HepG2 (cell line): Measurements from ENCODE around the gene FHL3. TPM values are rescaled to one million over a fixed set of nuclear protein-coding genes. Genes with fewer than 3 reads are reported as not detected.

Experiments
- ATAC-seq: fragments of 200-7000 bp; cut with Tn5 transposase; 3 replicates; pipeline ENCODE4 v1.9.1; 2020; ENCODE audit warnings: mild to moderate bottlenecking, moderate library complexity
- BruUV-seq: library from RNA; stranded (reverse); fragments of 400-500 nt; replicated peaks from 2 replicates; lab custom pipeline; 2021; lab: Mats Ljungman, UMichigan
- CTCF ChIA-PET: fragments of 300-600 bp; formaldehyde crosslinking; extraction: SDS; loops from one replicate; lab custom pipeline; 2021; ENCODE audit warnings: low total read pairs, inconsistent platforms, low intra/inter-chr PET ratio; lab: Yijun Ruan, JAX
- POLR2A ChIA-PET: fragments of 350-600 bp; sonication (Branson Sonifier 250); formaldehyde crosslinking; loops from one replicate; lab custom pipeline; 2020; ENCODE audit warnings: antibody characterized with exemption, inconsistent platforms; lab: Yijun Ruan, JAX
- DNase-seq: peaks from one replicate; pipeline ENCODE4 v3.0.0-alpha.2; 2015; ENCODE audit warnings: low spot score
- FAIRE-seq: peaks from 3 replicates; lab custom pipeline; 2011; peaks lifted over from hg19 to GRCh38; lab: Jason Lieb, UNC
- H2AFZ ChIP-seq: one replicate; pipeline ENCODE4 v1.6.1; 2011; ENCODE audit warnings: low read length, inconsistent platforms
- H3K27ac ChIP-seq: fragments of 300-600 bp; 3 replicates; pipeline ENCODE4 v1.8.0; 2011; ENCODE audit warnings: mixed run types, mild to moderate bottlenecking, mixed read lengths, low read length, inconsistent platforms; ENCODE audit not compliant: insufficient read depth; ENCODE audit errors: extremely low read length
- H3K27me3 ChIP-seq, 2 experiments: fragments of 200-600 bp in 1 of 2; 2 replicates in 1 of 2; 3 replicates in 1 of 2; pipeline versions ENCODE4 v1.6.0 to v1.8.0; 2011; ENCODE audit warnings: low read length in 2 of 2, mild to moderate bottlenecking in 2 of 2, moderate library complexity in 2 of 2, inconsistent platforms in 1 of 2; ENCODE audit not compliant: insufficient read depth in 2 of 2, control insufficient read depth in 1 of 2
- H3K36me3 ChIP-seq, 2 experiments: fragments of 200-600 bp in 1 of 2; replicated peaks in 1 of 2; 2 replicates in 1 of 2; 3 replicates in 1 of 2; pipeline versions ENCODE4 v1.5.1 to v1.8.0; 2011; ENCODE audit warnings: low read length in 2 of 2, inconsistent platforms in 1 of 2; ENCODE audit not compliant: insufficient read depth in 2 of 2, control insufficient read depth in 1 of 2
- H3K4me1 ChIP-seq: 2 replicates; pipeline ENCODE4 v1.5.1; 2012; ENCODE audit warnings: low read length, inconsistent platforms; ENCODE audit not compliant: insufficient read depth
- H3K4me2 ChIP-seq: 2 replicates; pipeline ENCODE4 v1.6.0; 2011; ENCODE audit warnings: low read depth, low read length, inconsistent platforms
- H3K4me3 ChIP-seq, 3 experiments: fragments of 200-600 bp in 1 of 3; sonication (generic), shearing (Covaris generic) in 1 of 3; replicated peaks in 1 of 3; 2 replicates each; pipeline ENCODE4 v1.5.1; 2011 to 2016; ENCODE audit warnings: low read length in 3 of 3, inconsistent platforms in 2 of 3, low read depth in 2 of 3, mild to moderate bottlenecking in 2 of 3, control low read depth in 1 of 3, mixed read lengths in 1 of 3; ENCODE audit not compliant: insufficient read depth in 1 of 3
- H3K79me2 ChIP-seq: one replicate; pipeline ENCODE4 v1.6.1; 2011; ENCODE audit warnings: low read length, inconsistent platforms; ENCODE audit not compliant: insufficient read depth
- H3K9ac ChIP-seq: 2 replicates; pipeline ENCODE4 v1.6.0; 2011; ENCODE audit warnings: mild to moderate bottlenecking, low read depth, low read length, inconsistent platforms; ENCODE audit not compliant: insufficient read depth
- H3K9me3 ChIP-seq: 2 replicates; pipeline ENCODE4 v1.5.1; 2012; ENCODE audit warnings: mild to moderate bottlenecking, low read length
- H4K20me1 ChIP-seq: 2 replicates; pipeline ENCODE4 v1.6.0; 2011; ENCODE audit warnings: inconsistent platforms, mild to moderate bottlenecking, low read length, moderate library complexity; ENCODE audit not compliant: insufficient read depth
- EZH2 ChIP-seq: conservative IDR thresholded peaks from 2 replicates; pipeline ENCODE4 v1.6.1; 2012; ENCODE audit warnings: mild to moderate bottlenecking, low read depth, low read length, moderate library complexity
- FOXO4 ChIP-seq: sonication (generic); formaldehyde crosslinking; conservative IDR thresholded peaks from 2 replicates; pipeline ENCODE4 v1.8.1; 2023; ENCODE audit warnings: missing genetic modification reagents
- HNF1A ChIP-seq, 2 experiments: sonication (generic) in 1 of 2; formaldehyde crosslinking in 1 of 2; IDR thresholded peaks; 2 replicates each; pipeline versions ENCODE4 v1.4.0 to v1.6.1; 2016 to 2020; ENCODE audit warnings: borderline replicate concordance in 1 of 2, low read depth in 1 of 2, mild to moderate bottlenecking in 1 of 2, missing genetic modification reagents in 1 of 2
- MZF1 ChIP-seq: sonication (generic); formaldehyde crosslinking; IDR thresholded peaks from 2 replicates; pipeline ENCODE4 v1.8.1; 2023; ENCODE audit warnings: mild to moderate bottlenecking, missing genetic modification reagents, borderline replicate concordance
- NFE2 ChIP-seq: sonication (generic); formaldehyde crosslinking; IDR thresholded peaks from 2 replicates; pipeline ENCODE4 v1.4.0; 2020; ENCODE audit warnings: missing genetic modification reagents
- NFIC ChIP-seq: IDR thresholded peaks from 2 replicates; pipeline ENCODE4 v1.6.1; 2012; ENCODE audit warnings: mild to moderate bottlenecking, low read length, inconsistent platforms
- PHF21A ChIP-seq: sonication (generic); formaldehyde crosslinking; IDR thresholded peaks from 2 replicates; pipeline ENCODE4 v1.5.0; 2020; ENCODE audit warnings: mild to moderate bottlenecking, missing genetic modification reagents
- RBM39 ChIP-seq: fragments of 200-400 bp; formaldehyde crosslinking; IDR thresholded peaks from one replicate; pipeline ENCODE4 v1.6.1; 2018; ENCODE audit warnings: antibody characterized with exemption, mild to moderate bottlenecking, low read depth, low read length; ENCODE audit not compliant: poor library complexity, severe bottlenecking
- SPEN ChIP-seq: sonication (generic); formaldehyde crosslinking; IDR thresholded peaks from 2 replicates; pipeline ENCODE4 v1.5.1; 2020; ENCODE audit warnings: low read depth, mild to moderate bottlenecking, missing genetic modification reagents
- SRF ChIP-seq: IDR thresholded peaks from 2 replicates; pipeline ENCODE4 v1.6.1; 2011; ENCODE audit warnings: mild to moderate bottlenecking, low read depth, low read length, moderate library complexity
- SSRP1 ChIP-seq: IDR thresholded peaks from 2 replicates; pipeline ENCODE4 v1.6.1; 2016; ENCODE audit warnings: control low read depth
- ZBTB38 ChIP-seq: sonication (generic); formaldehyde crosslinking; IDR thresholded peaks from 2 replicates; pipeline ENCODE4 v1.5.1; 2020; ENCODE audit warnings: mild to moderate bottlenecking, missing genetic modification reagents
- ZFP91 ChIP-seq: sonication (generic); formaldehyde crosslinking; IDR thresholded peaks from 2 replicates; pipeline ENCODE4 v1.9.0; 2022; ENCODE audit warnings: missing genetic modification reagents, mild to moderate bottlenecking, borderline replicate concordance
- ZNF558 ChIP-seq: sonication (generic); formaldehyde crosslinking; IDR thresholded peaks from 2 replicates; pipeline ENCODE4 v1.9.0; 2022; ENCODE audit warnings: mild to moderate bottlenecking, missing genetic modification reagents, borderline replicate concordance
- ZNF589 ChIP-seq: sonication (generic); formaldehyde crosslinking; conservative IDR thresholded peaks from 2 replicates; pipeline ENCODE4 v1.8.0; 2022; ENCODE audit warnings: mild to moderate bottlenecking, moderate library complexity, missing genetic modification reagents
- WGBS: methylation state at CpG from one replicate; pipeline ENCODE4 v1.1.6; 2017; ENCODE audit warnings: low lambda C conversion rate; 5-methylcytosine and 5-hydroxymethylcytosine counted together
- in situ Hi-C: cut with HindIII; loops from 2 replicates; pipeline ENCODE4 v1.10.0; 2017; ENCODE audit warnings: low pct_unique_long_range_greater_than_20kb; ENCODE audit not compliant: extremely low pct_ligation_motif_present
- intact Hi-C: fragments of 100-400 bp; cut with micrococcal nuclease; formaldehyde crosslinking; loops from one replicate; pipeline ENCODE4 v1.10.0; 2022; ENCODE audit not compliant: unreplicated experiment
- polyA plus RNA-seq, 8 experiments: library from polyadenylated mRNA; depleted of rRNA in 3 of 8; stranded (reverse) in 7 of 8; unstranded in 1 of 8; fragments of >200 nt; fragmentation: Illumina TruSeq in 4 of 8; extraction: Trizol in 4 of 8; gene quantifications; 2 replicates each; pipeline versions ENCODE4 v1.2.1 to v1.2.3, GENCODE V29; 2011 to 2016; ENCODE audit warnings: low read depth in 4 of 8, missing spikeins in 1 of 8, mixed read lengths in 1 of 8; ENCODE audit not compliant: insufficient read depth in 1 of 8
- total RNA-seq, 5 experiments: library from RNA; depleted of rRNA; stranded (reverse); fragments of >200 nt; fragmentation: Illumina TruSeq; extraction: Trizol; gene quantifications; 2 replicates each; pipeline ENCODE4 v1.2.3, GENCODE V29; 2016; ENCODE audit warnings: low read depth in 1 of 5

FHL3 gene
- total and polyA plus RNA-seq, 2 of the 13 experiments (the other 11 are each of a cell fraction or from before 2014, with no cell fraction given), result 2.8 to 6.6 TPM

- TF ChIP-seq ZNF558 (CRISPR knock-in tag), result peak; percentile 78; the same call in 1 of the 2 replicates
- TF ChIP-seq ZFP91 (CRISPR knock-in tag), result peak; percentile 86
Measured at GRCh38 chr1:38012363-38013226, 7.3 kb upstream of the FHL3 start, which contains the start of gene UTP11 (continued).

- FAIRE-seq (no peak), DNase-seq (no peak)
- intact Hi-C loops, result no loop called here
- TF ChIP-seq SPEN (CRISPR knock-in tag), result no peak
- no peak for TF ChIP-seq ZNF589 (CRISPR knock-in tag)
- no peak for TF ChIP-seq NFE2 (CRISPR knock-in tag)
- TF ChIP-seq EZH2, result no peak
- no peak for TF ChIP-seq RBM39
- TF ChIP-seq SRF, result no peak
- no peak for TF ChIP-seq FOXO4 (CRISPR knock-in tag)
- TF ChIP-seq SSRP1 (CRISPR knock-in tag), result no peak
- TF ChIP-seq NFIC, result no peak
- no peak for TF ChIP-seq MZF1 (CRISPR knock-in tag)
- TF ChIP-seq PHF21A (CRISPR knock-in tag), result no peak
- TF ChIP-seq ZBTB38 (CRISPR knock-in tag), result no peak
- no peak for TF ChIP-seq HNF1A (IDR thresholded peaks at IDR 0.05; ENCODE audit: low read depth)
- no peak for TF ChIP-seq HNF1A (CRISPR knock-in tag; IDR thresholded peaks at IDR 0.05; ENCODE audit: borderline replicate concordance)
Measured at GRCh38 chr1:38009841-38010180, 4.5 kb upstream of the FHL3 start.

More at GRCh38 chr1:38009841-38010180, 4.5 kb upstream of the FHL3 start:
- H3K4me3 ChIP-seq, result no peak overlapping the region
- H4K20me1 ChIP-seq, result no peaks in the 10 kb centered on the region
- H3K36me3 ChIP-seq, result no peaks in the 10 kb centered on the region
- no peaks in the 10 kb centered on the region; a peak in 1 of 5 replicates for H3K27me3 ChIP-seq
- H3K9me3 ChIP-seq, result no peaks in the 10 kb centered on the region
- H3K4me1 ChIP-seq, result peaks cover 54% of the 10 kb centered on the region
- ChIA-PET CTCF (no interaction called here), POLR2A (interaction anchor here (1.7 to 5.1 kb wide), 3 partner anchors 9 to 20 kb away, joined by 4 to 48 read pairs (median 13); partner anchors contain the start of gene SF3A3)
- no peak overlapping the region for H2AFZ ChIP-seq
- no peak overlapping the region for H3K9ac ChIP-seq
- peaks cover 19% of the 10 kb centered on the region for H3K79me2 ChIP-seq
- 91% methylated on average over 6 of the region's 6 CpGs for WGBS
- no peak overlapping the region for H3K4me2 ChIP-seq
- in situ Hi-C loops, result no loop called here
- no TSS peak for BruUV-seq
- H3K27ac ChIP-seq, result no peak overlapping the region
- ATAC-seq, result no peak
